Umbilical cord (tissue), 2 donors: ENCODE data around the gene C1R. TPM values are rescaled to one million over a fixed set of nuclear protein-coding genes. Genes with fewer than 3 reads are reported as not detected.
"Not testable (repeated sequence)": the region's sequence is repeated elsewhere in the genome, so short reads cannot be mapped to it uniquely, and the experiment has no call there.

Source experiments
- DNase-seq: peaks from one replicate; pipeline ENCODE4 v3.0.0-alpha.2; 2015; ENCODE audit warnings: low spot score
- total RNA-seq: library from RNA; depleted of rRNA; stranded (reverse); fragments of >200 nt; gene quantifications from one replicate; pipeline ENCODE4 v1.2.3, GENCODE V29; 2014; ENCODE audit warnings: low replicate concordance; ENCODE audit not compliant: insufficient read depth

The C1R gene
- total RNA-seq, 1 donor from 2014 or later, result 141 TPM

DNA sequence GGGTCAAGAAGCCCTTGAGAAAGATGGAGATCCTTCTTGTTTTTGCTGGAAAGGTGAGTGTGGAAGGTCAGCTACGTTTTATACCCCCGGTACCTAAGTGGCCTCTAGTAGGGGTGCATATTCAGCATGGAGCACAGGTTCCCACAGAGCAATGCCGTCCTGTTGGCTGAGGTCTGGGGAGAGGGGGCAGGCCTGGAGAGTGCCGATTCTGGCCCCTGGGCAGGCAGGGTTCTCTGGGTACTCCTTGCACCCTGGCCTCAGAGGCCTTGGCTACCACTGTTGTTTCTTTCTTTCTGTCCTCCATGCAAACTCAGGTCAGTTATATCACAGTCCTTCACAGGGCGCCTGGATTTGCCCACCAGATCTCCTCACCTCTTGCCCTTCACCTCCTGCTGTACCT is 27.9 kb upstream of the C1R start:
- DNase-seq, result no peak

- DNase-seq, result no peak
These were observed 26.6 kb upstream of the C1R start for GRCh38 chr12:7118881-7119280.

DNA sequence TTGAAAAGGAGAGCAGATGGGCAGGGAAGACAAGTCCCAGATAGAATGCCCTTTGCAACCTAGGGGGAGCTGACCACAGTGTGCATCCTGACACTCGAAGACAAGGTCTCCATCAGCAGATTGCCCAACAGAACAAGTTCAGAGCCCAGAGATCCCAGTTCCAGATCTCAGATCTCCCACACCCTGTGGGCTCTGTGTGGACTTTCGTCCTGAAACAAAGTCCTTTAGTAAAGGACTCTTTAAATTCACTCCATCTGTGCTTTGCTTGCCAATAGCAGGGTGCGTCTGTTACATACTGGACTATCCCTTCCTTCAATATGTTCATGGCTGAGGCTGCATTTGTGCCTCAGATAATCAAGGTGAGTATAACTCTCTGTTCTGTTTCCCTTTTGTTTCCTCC is 25.4 kb upstream of the C1R start:
- no peak for DNase-seq

DNA sequence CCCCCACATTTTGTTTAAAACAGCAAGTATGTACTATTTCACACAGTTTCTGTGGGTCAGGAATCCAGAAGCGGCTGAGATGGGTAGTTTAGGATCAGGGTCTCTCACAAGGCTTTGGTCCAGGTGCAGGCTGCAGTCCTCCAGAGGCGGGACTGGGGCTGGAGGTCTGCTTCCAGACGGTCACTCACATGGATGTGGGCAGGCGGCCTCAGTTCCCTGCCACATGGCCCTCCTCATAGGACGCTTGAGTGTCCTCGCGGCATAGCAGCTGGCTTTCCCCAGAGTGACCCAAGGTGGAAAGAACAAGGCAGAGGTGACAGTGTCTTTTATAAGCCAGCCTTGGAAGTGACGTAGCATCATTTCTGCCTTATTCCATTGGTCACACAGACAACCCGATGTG is 24.7 kb upstream of the C1R start:
- no peak for DNase-seq

GRCh38 chr12:7116196-7116595 is 24.0 kb upstream of the C1R start:
- no peak for DNase-seq

DNA sequence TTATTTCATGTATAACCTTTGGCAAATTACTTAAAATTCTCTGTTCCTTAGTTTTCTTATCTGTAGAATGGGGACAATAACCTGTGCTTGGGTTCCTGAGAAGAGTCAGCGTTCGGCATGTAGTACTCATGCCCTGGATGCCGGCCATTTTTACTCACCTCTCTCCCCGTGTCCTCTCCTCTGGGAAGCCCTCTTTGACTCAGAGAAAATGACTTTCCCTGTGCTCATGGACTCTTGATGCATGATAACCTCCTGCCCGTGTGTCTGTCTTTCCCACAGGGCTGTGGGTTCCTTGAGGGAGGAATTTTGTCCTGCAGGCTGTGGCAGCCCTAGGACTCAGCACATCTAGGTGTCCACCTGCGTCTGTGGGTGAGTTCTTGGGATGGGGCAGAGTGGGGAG is 22.6 kb upstream of the C1R start:
- DNase-seq, result no peak

GRCh38 chr12:7114008-7114407 is 21.8 kb upstream of the C1R start:
- no peak for DNase-seq

DNA sequence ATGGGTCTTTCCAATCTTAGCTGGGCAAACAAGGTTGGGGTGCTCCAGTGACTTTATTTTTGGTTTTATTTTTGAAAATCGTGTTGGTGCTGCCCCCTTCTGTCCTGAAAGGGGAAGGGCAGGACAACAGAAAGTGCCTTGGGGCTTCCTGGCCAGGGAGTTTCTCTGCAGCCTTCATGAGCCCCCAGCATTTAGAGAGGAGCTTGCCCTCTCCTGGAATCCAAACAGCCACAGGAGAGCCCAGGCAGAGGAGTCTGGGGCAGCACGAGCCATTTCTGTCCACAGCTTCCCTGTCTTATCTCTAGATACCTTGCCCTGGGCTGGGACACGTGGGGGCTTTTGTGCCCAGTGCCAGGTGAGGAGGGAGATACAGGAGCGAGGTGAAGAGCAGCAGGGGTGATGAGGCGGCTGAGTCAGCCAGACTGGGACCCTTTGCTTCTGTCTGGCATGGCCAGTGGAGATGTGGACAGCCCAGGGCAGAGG is 21.2 kb upstream of the C1R start:
- peak; percentile 38 for DNase-seq

DNA sequence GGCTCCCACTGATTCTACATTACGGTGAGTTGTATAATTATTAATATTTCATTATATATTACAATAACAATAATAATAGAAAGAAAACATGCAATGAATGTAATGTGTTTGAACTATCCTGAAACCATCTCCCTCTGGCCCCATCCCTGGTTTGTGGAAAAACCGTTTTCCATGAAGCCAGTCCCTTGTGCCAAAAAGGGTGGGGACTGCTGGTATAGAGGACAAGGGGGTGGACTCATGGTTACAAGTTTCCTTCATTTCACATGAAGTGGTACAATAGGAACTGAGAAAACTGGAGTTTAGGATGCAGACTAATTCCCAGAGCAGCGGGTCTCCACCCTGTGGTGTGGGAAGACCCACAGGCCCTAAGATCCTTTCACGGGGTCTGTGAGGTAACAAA is 19.8 kb upstream of the C1R start:
- DNase-seq, result no peak

GRCh38 chr12:7110661-7111060 is 18.4 kb upstream of the C1R start:
- no peak for DNase-seq

DNA sequence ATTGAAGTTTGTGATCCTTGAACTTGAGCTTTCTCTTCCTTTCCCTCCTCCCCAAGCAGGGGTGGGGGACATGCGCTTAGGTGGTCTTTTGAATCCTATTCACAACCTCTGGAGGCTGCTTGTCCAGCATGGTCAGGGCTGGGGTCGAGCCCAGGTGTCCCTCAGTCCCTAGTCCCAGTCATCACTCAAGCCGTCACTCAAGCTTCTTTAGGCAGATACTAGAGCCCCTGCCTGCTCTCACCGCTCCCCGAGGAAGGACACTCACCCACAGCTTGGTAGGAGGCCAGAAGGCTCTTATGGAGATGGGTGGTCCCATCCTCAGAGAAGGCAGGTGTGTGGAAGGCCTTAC is 17.3 kb upstream of the C1R start:
- no peak for DNase-seq

- DNase-seq, result peak; percentile 87
These were observed 16.7 kb upstream of the C1R start, which contains the start of gene C1RL for GRCh38 chr12:7108796-7109571. Gene C1RL, minus strand, starts transcription at chr12:7109214. Its CDS starts 34 bp downstream, at chr12:7109180.

DNA sequence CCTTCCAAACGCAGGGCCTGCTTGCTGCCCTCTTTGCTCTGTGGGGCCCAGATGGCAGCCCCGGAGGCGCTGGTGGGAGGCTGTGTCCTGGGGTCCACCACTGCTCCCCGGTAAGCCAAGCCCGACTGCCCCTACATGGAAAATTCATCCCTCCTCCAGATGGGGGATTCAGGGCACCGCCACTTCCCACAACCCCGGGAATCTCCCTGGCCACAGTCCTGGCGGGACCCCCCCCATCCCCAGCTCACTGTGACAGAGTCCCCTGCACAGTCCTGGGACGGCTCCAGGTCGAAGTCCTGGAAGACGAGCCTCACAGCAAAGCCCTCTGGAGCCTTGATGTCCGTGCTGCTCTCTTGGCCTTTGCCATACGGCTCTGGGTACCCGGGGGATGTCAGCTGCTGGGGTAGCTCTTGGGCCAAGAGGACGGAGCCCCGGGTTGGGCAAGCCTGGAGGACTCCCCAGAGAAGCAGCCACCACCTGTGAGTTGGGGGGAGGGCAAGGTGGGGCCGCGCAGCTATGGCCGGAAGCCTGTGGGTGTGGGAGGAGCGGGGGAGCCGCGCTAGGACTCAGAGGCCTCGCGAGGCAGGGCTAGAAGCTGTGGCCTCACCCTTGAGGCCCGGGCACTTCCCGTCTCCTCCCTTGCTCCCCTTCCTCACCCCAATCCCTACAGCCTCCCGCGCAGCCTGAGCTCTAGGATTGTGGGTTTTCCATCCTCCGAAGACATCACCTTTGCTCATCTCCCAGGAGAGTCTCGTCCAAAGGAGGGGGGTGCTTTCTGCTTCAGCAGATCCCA is 16.0 kb upstream of the C1R start:
- peak; percentile 86 for DNase-seq

DNA sequence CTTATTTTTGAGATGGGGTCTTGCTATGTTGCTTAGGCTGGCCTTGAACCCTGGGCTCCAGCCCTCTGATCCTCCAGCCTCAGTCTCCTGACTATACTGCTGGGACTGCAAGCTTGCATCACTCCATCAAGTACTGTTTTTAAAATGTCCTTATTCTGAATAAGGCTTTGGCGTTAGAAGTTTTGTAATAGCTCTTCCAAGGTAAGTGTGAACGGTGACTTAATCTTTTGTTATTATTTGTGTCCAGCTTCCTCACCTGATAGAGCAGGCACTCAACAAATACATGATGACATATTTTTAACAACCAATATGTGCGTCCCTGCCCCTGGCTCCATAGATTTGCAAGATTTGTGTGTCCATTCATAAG is 15.4 kb upstream of the C1R start:
- DNase-seq, result no peak

GRCh38 chr12:7107181-7107580 is 14.9 kb upstream of the C1R start:
- DNase-seq, result not testable (repeated sequence)

- DNase-seq, result no peak
These were observed 13.8 kb upstream of the C1R start for GRCh38 chr12:7106082-7106481.

DNA sequence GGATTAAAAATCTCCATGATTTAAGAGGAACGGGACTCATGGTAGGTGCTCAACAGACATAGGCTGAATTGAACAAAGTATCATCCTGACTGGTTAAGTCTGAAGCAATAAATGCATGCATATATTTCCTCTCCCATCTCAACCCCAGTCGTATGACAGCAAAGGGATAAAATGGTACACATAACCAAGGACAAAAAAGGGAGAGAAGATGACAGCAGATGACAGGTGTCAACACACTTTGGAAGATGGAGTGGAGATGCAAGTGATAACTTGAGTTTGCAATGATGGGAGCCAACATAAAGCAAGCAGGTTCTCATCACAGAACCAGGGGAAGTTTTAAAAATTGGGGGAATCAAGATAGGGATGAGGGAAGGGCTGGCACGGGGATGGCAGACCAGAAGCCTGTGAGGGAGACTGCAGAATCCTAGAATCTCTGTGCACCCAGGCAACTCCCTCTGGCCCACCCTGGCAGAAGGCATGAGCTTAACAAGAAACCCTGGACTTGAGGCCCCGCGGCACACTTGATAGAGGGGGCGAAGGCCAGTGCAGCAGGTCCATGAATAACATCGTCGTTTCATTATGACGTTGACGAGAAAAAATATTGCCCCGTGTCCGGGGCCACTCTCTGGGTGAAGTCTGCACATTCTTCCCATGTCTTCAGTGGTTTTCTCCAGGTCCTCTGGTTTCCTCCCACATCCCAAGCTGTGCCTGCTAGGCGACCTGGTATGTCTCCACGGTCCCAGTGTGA is 11.8 kb upstream of the C1R start:
- DNase-seq, result no peak

DNA sequence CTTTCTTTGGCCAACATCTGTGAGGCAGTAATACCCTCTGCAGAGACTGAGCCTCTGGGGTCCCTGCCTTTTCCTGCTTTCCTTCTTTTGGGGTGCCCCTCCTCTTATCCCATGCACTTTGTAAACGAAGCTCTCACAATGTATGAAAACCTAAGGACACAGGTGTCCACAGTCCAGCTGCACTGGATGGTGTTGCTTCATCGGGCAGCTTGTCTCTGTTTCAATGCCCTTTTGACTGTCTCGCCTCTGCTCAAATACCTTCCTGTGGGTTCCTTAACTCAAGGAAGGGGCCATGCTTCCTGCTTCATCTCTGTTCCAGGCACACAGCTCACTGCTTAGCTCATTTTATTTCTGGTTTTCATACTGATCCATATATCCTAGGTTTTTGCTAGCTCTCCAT is 10.3 kb upstream of the C1R start:
- no peak for DNase-seq

- DNase-seq, result no peak
These were observed 9.5 kb upstream of the C1R start for GRCh38 chr12:7101694-7102131.

GRCh38 chr12:7101047-7101693 is 8.9 kb upstream of the C1R start:
- no peak for DNase-seq

GRCh38 chr12:7100239-7100638 is 8.0 kb upstream of the C1R start:
- no peak for DNase-seq
